Heart left ventricle (tissue), 13 donors: ENCODE data around the gene UNC119B.

Experiments
- CTCF ChIP-seq, 12 donors: fragments of 200-600 bp; sonication (generic) in 4 of 12; IDR thresholded peaks; one replicate each; pipeline versions ENCODE4 v1.5.0 to v1.8.0; 2018 to 2022; ENCODE audit warnings: antibody characterized with exemption in 12 of 12, mild to moderate bottlenecking in 5 of 12
- POLR2A ChIP-seq, 2 donors: fragments of 450-650 bp; IDR thresholded peaks; one replicate each; pipeline ENCODE4 v1.6.1; 2017; ENCODE audit warnings: antibody characterized with exemption in 2 of 2, mild to moderate bottlenecking in 2 of 2, moderate library complexity in 2 of 2
- donor health status: ischemic (EF 13 %, LVEDD 7.1; RV severe dilation, severe dysfunction).
- donor health status: DM: no; HTN: yes; CAD: no.
- donor health status: DM: no; HTN: no; CAD: no.
- donor health status: ischemic (EF 25% LVEDD 6.9; RV normal size, moderate dysfunction).
- donor health status: ischemic (EF 25% LVEDD 5.7; RV mildly dilated, moderate dysfunction).
- donor health status: ischemic (EF 35%, LVEDD 5.7; RV mildly dilated, moderate dysfunction).
- donor health status: nonischemic (EF 11% LVEDD 7.7; RV severe dilation, severe dysfunction).
- donor health status: DM: yes; HTN: yes; CAD: no.
- donor health status: PGD.
- donor health status: ischemic (EF 29% LVEDD 5.4; RV normal size, mild dysfunction).
- donor health status: nonischemic (EF 23%, LVEDD 6.1; RV moderate dilation, normal function).

DNA sequence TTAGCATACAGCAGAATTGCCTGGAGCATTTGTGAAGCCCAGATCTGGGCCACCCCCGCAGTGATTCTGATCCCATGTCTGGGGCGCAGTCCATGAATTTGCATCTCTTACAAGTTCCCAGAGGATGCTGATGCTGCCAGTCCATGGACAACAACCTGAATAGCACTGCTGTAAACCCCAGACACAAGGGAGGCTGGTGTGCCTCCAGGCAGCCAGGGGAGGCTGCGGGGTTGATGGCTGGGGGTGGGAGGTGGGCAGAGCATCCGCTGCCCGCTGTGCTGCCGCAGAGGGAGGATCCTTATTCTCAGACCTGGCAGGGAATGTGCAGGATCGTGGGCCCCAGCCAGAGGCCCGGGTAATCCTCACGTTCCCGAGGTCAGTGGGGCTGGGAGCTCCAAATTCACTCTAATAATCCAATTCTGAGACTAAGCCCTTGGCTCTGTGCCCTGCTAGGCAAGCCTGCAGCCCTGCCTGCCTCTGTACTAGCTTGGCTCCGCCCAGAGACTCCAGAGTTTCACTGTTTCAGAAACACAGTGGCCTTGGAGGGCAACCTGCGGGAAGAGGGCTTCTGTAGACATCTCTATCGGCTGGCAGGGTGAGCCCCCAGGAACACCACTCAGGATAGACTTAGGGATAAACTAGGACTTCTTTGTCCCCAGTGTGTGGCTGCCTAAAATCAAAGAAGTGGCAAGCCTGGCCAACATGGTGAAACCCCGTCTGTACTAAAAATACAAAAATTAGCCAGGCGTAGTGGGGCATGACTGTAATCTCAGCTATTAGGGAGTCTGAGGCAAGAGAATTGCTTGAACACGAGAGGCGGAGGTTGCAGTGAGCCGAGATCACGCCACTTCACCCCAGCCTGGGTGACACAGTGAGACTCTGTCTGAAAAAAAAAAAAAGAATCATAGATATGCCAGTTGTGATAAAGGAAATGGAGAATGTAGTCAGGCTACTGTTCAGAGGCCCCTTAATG is 41.1 kb upstream of the UNC119B start:
- TF ChIP-seq CTCF (IDR thresholded peaks at IDR 0.05) (no peak), POLR2A (IDR thresholded peaks at IDR 0.05) (no peak)
